GM12864 (cell line): ENCODE results near the gene PMS1.

Source experiments
- DNase-seq: peaks from one replicate; pipeline ENCODE4 v3.0.0-alpha.2; 2011; ENCODE audit warnings: low read depth
- H3K4me3 ChIP-seq: 2 replicates; pipeline ENCODE4 v1.5.1; 2011; ENCODE audit warnings: mild to moderate bottlenecking, low read depth, low read length, control low read depth
- TF ChIP-seq, protein P1 (sequence below): IDR thresholded peaks from 2 replicates; pipeline ENCODE4 v1.5.1; 2011; ENCODE audit warnings: low read depth, mild to moderate bottlenecking, moderate library complexity, low read length, control low read depth, inconsistent platforms; ENCODE audit errors: missing control alignments

The PMS1 gene

DNA sequence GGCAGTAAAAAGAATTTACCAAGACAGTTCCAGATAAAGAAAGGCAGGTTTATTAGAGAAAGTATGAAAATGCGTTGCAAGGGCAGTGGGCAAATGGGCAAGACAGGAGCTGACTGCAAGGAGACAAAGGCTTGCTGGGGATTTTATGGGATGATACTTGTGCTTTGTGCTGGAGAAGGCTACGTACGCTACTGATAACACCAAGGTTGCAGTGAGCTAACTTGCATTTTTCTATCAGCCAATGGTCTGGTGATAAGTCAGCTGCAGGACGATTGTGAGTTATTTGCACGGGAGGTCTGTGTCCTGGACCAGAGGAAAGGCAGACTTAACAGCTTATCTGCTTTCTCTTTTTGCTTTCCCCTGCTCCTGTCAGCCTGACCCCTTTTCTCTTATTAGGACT, 116.5 kb downstream of the PMS1 start:
- DNase-seq, result no peak
- no peak overlapping the region for H3K4me3 ChIP-seq
- TF ChIP-seq, protein P1, sequence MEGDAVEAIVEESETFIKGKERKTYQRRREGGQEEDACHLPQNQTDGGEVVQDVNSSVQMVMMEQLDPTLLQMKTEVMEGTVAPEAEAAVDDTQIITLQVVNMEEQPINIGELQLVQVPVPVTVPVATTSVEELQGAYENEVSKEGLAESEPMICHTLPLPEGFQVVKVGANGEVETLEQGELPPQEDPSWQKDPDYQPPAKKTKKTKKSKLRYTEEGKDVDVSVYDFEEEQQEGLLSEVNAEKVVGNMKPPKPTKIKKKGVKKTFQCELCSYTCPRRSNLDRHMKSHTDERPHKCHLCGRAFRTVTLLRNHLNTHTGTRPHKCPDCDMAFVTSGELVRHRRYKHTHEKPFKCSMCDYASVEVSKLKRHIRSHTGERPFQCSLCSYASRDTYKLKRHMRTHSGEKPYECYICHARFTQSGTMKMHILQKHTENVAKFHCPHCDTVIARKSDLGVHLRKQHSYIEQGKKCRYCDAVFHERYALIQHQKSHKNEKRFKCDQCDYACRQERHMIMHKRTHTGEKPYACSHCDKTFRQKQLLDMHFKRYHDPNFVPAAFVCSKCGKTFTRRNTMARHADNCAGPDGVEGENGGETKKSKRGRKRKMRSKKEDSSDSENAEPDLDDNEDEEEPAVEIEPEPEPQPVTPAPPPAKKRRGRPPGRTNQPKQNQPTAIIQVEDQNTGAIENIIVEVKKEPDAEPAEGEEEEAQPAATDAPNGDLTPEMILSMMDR, result no peak

DNA sequence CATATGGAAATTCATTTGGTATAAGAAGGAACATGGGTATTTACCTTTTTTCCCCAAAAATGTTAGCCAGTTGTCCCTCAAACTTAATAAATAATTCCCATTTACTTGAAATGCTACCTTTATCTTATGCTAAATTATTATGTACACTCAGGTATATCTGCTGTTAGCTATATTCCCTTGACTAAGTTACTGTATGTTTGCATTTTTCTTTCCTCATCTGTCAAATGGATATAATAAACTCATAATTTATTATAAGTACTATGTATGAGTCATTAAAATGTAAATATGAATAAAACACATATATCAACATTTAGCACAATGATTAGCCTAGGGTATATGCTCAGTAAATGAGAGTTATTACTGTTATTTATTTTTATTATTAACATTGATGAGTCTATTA, 117.4 kb downstream of the PMS1 start:
- DNase-seq, result no peak
- no peak overlapping the region for H3K4me3 ChIP-seq
- TF ChIP-seq, protein P1, result no peak

DNA sequence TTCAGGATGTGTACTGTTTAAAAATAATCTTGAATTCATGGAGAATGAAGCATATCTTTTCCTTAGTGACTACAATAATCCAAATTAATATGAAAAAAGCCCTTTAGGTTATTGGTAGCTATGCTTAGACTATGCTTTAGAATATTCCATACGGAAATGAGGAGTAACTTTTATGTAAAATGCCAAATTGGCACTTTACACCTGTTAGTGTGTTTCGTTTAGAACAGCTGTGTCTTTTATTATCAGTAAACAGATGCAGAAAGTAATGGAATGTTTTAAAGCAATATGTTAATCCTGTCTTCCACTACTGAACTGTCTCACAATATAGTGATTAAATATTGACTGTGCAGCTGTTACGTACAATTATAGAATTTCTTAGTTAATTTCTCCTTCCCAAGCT, 129.6 kb downstream of the PMS1 start:
- DNase-seq, result no peak
- H3K4me3 ChIP-seq, result no peak overlapping the region
- TF ChIP-seq, protein P1, result no peak

DNA sequence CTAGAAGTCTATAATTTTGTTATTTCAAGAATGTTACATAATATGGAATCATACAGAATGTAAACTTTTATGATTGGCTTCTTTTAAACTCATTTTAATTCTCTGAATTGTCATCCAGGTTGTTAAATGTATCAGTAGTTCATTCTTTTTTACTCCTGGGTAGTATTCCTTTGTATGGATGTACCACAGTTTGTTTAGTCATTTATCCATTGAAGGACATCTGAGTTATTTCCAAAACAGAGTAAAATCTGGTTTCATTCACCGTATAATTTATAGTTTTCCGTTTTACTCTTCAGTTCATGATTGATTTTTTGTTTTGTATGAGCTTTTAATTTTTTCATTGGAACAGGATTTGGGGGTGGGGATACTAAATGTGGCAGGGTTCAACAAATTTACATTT, 132.4 kb downstream of the PMS1 start:
- TF ChIP-seq, protein P1, result no peak
- no peak for DNase-seq
- no peak overlapping the region for H3K4me3 ChIP-seq
